ENCODE measurements around the gene FRMD7. TPM values are rescaled to one million over a fixed set of nuclear protein-coding genes. Genes with fewer than 3 reads are reported as not detected.

FRMD7 gene
- total RNA-seq, 1 donor, result 1.1 TPM

DNA sequence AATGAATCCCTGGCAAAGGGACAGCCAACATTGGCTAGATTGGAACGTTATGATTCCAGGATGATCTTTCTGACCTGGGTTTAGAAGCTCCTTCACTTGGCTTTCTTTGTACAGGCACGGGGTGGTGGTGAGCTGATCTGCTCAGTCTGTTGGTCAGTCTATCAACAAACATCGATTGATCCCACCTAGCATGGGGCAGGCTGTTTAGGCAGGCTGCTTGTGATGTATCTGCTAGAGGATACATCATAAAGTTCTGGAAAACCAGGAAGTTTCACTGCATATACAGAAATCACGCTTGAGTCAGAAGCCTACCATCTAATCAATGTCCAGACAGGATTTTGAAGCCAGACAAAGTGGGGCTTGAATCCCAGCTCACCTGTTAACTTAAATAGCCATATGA is 6.9 kb downstream of the FRMD7 start:
- no peak for DNase-seq (ENCODE audit: insufficient read length, low spot score, missing footprints)
- Histone ChIP-seq H3K4me1 (ENCODE audit: insufficient read depth, low read length) (no peaks in the 10 kb centered on the region), H4K20me1 (ENCODE audit: insufficient read depth, low read length) (no peaks in the 10 kb centered on the region), H3K4me2 (ENCODE audit: insufficient read depth, low read length) (no peak overlapping the region), H3K4me3 (ENCODE audit: insufficient read depth, low read length) (no peak overlapping the region), H3K9me3 (ENCODE audit: low read depth, low read length) (no peaks in the 10 kb centered on the region), H3K36me3 (ENCODE audit: insufficient read depth, low read length) (no peaks in the 10 kb centered on the region), H3K27me3 (ENCODE audit: insufficient read depth, low read length) (peaks cover 3% of the 10 kb centered on the region), H3K79me2 (ENCODE audit: insufficient read depth, low read length) (no peaks in the 10 kb centered on the region), H3K27ac (ENCODE audit: low read depth, low read length) (no peak overlapping the region), H2AFZ (ENCODE audit: low read length) (no peak overlapping the region)
- TF ChIP-seq, protein P1, sequence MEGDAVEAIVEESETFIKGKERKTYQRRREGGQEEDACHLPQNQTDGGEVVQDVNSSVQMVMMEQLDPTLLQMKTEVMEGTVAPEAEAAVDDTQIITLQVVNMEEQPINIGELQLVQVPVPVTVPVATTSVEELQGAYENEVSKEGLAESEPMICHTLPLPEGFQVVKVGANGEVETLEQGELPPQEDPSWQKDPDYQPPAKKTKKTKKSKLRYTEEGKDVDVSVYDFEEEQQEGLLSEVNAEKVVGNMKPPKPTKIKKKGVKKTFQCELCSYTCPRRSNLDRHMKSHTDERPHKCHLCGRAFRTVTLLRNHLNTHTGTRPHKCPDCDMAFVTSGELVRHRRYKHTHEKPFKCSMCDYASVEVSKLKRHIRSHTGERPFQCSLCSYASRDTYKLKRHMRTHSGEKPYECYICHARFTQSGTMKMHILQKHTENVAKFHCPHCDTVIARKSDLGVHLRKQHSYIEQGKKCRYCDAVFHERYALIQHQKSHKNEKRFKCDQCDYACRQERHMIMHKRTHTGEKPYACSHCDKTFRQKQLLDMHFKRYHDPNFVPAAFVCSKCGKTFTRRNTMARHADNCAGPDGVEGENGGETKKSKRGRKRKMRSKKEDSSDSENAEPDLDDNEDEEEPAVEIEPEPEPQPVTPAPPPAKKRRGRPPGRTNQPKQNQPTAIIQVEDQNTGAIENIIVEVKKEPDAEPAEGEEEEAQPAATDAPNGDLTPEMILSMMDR (IDR thresholded peaks at IDR 0.05; ENCODE audit: extremely low read depth, low read depth, low read length), result no peak

- no peak overlapping the region for H3K4me3 ChIP-seq (ENCODE audit: insufficient read depth, low read length)
- no peaks in the 10 kb centered on the region for H3K36me3 ChIP-seq (ENCODE audit: insufficient read depth, low read length)
- no peaks in the 10 kb centered on the region for H4K20me1 ChIP-seq (ENCODE audit: insufficient read depth, low read length)
- no peaks in the 10 kb centered on the region for H3K9me3 ChIP-seq (ENCODE audit: low read depth, low read length)
- H3K4me2 ChIP-seq (ENCODE audit: insufficient read depth, low read length), result no peak overlapping the region
- no peak overlapping the region for H2AFZ ChIP-seq (ENCODE audit: low read length)
- H3K4me1 ChIP-seq (ENCODE audit: insufficient read depth, low read length), result no peaks in the 10 kb centered on the region
- TF ChIP-seq, protein P1 (IDR thresholded peaks at IDR 0.05; ENCODE audit: extremely low read depth, low read depth, low read length), result no peak
- no peak for DNase-seq (ENCODE audit: insufficient read length, low spot score, missing footprints)
- no peak overlapping the region for H3K27ac ChIP-seq (ENCODE audit: low read depth, low read length)
- no peaks in the 10 kb centered on the region for H3K79me2 ChIP-seq (ENCODE audit: insufficient read depth, low read length)
- peaks cover 3% of the 10 kb centered on the region for H3K27me3 ChIP-seq (ENCODE audit: insufficient read depth, low read length)
These were observed 7.9 kb downstream of the FRMD7 start for GRCh38 chrX:132119821-132120515.

- Histone ChIP-seq H4K20me1 (ENCODE audit: insufficient read depth, low read length) (no peaks in the 10 kb centered on the region), H2AFZ (ENCODE audit: low read length) (no peak overlapping the region), H3K4me2 (ENCODE audit: insufficient read depth, low read length) (no peak overlapping the region), H3K36me3 (ENCODE audit: insufficient read depth, low read length) (no peaks in the 10 kb centered on the region), H3K27ac (ENCODE audit: low read depth, low read length) (no peak overlapping the region), H3K79me2 (ENCODE audit: insufficient read depth, low read length) (no peaks in the 10 kb centered on the region), H3K27me3 (ENCODE audit: insufficient read depth, low read length) (peaks cover 6% of the 10 kb centered on the region), H3K9me3 (ENCODE audit: low read depth, low read length) (no peaks in the 10 kb centered on the region), H3K4me1 (ENCODE audit: insufficient read depth, low read length) (no peaks in the 10 kb centered on the region), H3K4me3 (ENCODE audit: insufficient read depth, low read length) (no peak overlapping the region)
- TF ChIP-seq, protein P1 (IDR thresholded peaks at IDR 0.05; ENCODE audit: extremely low read depth, low read depth, low read length), result no peak
- no peak for DNase-seq (ENCODE audit: insufficient read length, low spot score, missing footprints)
These were observed 8.5 kb downstream of the FRMD7 start for GRCh38 chrX:132119283-132119682.

DNA sequence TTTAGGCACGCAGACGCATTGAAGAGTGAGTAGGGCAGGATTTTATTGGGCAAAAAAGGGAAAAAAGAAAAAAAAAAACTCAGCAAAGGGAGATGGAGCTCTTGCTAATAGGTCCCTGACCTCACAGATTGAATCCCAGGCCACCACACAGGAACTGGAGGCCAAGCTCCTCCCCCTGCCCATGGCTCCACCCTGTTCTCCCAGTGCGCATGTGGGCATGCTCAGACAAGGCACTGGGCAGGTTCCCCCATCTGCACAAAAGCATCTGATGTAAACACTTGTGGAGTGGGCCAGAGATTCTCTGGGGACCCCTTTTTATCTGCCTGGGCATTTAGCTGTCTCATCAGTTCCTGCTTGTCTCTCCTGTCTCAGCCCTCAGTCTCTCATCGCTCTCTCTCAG is 9.5 kb downstream of the FRMD7 start:
- Histone ChIP-seq H3K4me2 (ENCODE audit: insufficient read depth, low read length) (no peak overlapping the region), H3K9me3 (ENCODE audit: low read depth, low read length) (no peaks in the 10 kb centered on the region), H3K27me3 (ENCODE audit: insufficient read depth, low read length) (peaks cover 7% of the 10 kb centered on the region), H3K4me1 (ENCODE audit: insufficient read depth, low read length) (no peaks in the 10 kb centered on the region), H3K4me3 (ENCODE audit: insufficient read depth, low read length) (no peak overlapping the region), H3K79me2 (ENCODE audit: insufficient read depth, low read length) (no peaks in the 10 kb centered on the region), H4K20me1 (ENCODE audit: insufficient read depth, low read length) (no peaks in the 10 kb centered on the region), H2AFZ (ENCODE audit: low read length) (no peak overlapping the region), H3K36me3 (ENCODE audit: insufficient read depth, low read length) (no peaks in the 10 kb centered on the region), H3K27ac (ENCODE audit: low read depth, low read length) (no peak overlapping the region)
- TF ChIP-seq, protein P1 (IDR thresholded peaks at IDR 0.05; ENCODE audit: extremely low read depth, low read depth, low read length), result no peak
- DNase-seq (ENCODE audit: insufficient read length, low spot score, missing footprints), result no peak

All from osteoblast (primary cell).